ENCODE measurements around the gene KCNJ6.

GRCh38 chr21:37658817-37659458 is 257.3 kb downstream of the KCNJ6 start:
- TF ChIP-seq CTCF (IDR thresholded peaks at IDR 0.05 in 4 of 5, conservative IDR thresholded peaks at IDR 0.05 in 1 of 5) = peak in 2 of 5 experiments; percentile 18
- no peak for TF ChIP-seq POLR2A (IDR thresholded peaks at IDR 0.05)
